GM18858 (cell line): ENCODE results near the gene CREB3L1.

Source experiments
- ATAC-seq: cut with Tn5 transposase; IDR thresholded peaks from one replicate; pipeline ENCODE4 v1.9.1; 2021; ENCODE audit not compliant: unreplicated experiment

CREB3L1 gene, protein sequence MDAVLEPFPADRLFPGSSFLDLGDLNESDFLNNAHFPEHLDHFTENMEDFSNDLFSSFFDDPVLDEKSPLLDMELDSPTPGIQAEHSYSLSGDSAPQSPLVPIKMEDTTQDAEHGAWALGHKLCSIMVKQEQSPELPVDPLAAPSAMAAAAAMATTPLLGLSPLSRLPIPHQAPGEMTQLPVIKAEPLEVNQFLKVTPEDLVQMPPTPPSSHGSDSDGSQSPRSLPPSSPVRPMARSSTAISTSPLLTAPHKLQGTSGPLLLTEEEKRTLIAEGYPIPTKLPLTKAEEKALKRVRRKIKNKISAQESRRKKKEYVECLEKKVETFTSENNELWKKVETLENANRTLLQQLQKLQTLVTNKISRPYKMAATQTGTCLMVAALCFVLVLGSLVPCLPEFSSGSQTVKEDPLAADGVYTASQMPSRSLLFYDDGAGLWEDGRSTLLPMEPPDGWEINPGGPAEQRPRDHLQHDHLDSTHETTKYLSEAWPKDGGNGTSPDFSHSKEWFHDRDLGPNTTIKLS

DNA sequence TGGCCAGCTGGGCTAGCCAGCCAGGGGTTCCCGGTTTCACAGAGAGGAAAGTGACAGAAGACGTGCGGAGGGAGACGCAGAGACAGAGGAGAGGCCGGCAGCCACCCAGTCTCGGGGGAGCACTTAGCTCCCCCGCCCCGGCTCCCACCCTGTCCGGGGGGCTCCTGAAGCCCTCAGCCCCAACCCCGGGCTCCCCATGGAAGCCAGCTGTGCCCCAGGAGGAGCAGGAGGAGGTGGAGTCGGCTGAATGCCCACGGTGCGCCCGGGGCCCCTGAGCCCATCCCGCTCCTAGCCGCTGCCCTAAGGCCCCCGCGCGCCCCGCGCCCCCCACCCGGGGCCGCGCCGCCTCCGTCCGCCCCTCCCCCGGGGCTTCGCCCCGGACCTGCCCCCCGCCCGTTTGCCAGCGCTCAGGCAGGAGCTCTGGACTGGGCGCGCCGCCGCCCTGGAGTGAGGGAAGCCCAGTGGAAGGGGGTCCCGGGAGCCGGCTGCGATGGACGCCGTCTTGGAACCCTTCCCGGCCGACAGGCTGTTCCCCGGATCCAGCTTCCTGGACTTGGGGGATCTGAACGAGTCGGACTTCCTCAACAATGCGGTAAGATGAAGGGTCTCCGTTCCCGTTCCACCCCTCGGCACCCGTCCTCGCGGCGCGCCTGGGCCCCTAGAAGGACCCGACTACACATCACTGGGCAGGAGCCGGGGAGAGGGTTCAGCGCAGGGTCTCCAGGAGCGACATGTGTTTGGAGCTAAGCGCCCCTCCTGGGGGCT is at the start of gene CREB3L1:
Gene CREB3L1 (plus strand): TSS at position 41 of the 765 bp plus-strand sequence. CDS start 450 bp downstream, at position 491.
- ATAC-seq = no peak

DNA sequence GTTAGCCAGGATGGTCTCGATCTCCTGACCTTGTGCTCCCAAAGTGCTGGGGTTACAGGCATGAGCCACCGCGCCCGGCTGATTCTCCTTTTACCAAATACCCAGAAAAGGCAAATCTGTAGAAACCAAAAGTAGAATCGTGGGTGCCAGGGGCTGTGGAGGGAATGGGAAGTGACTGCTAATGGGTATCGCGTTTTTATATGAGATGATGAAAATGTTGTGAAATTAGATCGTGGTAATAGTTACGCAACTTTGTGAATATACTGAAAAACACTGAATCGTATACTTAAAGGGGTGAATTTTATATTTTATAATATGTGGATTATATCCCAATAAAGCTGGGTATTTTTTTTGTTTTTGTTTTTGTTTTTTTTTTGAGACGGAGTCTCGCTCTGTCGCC is 48.2 kb upstream of the CREB3L1 start:
- ATAC-seq = no peak

DNA sequence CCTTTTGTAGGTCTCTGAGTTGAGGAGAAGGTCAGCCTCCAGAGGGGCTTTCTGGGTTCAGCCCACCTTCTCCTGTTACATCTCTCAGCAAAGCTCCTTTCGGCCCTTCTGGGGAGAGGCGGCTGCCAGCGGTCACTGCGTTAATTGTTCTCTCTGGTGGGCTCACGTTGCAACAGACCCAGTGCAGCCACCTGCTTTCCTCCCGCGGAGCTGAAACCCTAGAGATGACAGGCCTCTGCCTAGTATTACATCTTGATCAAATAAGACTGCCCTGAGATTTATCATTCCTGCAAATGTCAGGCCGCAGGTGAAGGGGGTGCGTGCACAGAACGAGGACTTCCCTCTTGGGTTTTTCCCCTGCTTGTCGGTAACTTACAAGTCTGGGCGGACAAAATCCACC is 43.2 kb upstream of the CREB3L1 start:
- ATAC-seq = no peak

DNA sequence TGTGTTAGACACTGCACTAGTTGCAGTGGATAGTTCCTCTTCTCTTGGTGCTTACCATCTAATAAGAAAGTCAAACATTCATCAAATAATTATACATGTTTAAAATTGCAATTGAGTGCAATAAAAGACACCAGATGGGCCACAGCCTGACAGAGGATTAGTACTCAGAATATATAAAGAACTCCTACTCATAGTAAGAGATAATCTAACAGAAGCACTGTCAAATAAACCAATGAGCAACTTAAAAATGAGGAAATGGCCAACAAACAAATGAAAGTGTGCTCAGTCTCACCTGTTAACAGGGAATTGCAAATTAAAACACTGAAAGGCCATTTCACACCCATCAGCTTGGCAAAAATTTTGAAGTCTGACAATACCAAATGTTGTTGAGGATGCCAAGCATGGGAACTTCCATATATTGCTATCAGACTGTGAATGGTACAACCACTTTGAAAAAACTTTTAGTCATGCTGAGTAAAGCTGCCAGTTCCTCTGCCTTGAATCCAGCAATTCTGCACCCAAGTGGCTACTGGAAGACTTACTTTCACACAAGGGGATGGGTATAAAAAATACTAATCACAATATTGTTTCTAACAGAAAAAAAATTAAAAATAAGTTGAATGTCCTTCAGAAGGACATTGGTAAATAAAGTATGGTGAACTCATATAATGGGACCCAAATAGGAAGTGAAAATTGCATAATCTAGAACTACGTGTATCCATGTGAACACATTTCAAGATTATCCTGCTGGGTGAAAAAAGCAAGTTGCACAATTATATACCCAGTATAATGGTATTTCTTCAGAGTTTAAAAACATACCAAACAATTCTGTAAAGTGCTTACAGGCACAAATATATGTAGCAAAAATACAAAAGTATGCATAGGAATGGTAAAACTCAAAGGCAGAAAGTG is 41.4 kb upstream of the CREB3L1 start:
- no peak for ATAC-seq

DNA sequence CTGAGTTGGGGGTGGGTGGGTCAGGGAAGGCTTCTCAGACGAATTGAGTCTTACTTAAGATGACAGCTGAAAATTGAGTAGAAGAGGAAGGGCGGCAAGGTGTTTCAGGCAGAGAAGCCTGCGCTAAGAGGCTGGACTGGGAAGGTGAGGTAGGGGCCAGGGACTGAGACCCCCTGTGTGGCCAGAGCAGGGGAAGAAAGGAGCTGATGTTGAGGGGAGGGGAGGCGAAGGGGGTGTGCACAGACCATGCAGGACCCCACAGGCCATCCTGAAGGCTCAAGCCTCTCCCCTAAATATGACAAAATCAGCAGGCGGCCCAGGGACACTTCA is 40.6 kb upstream of the CREB3L1 start:
- no peak for ATAC-seq

DNA sequence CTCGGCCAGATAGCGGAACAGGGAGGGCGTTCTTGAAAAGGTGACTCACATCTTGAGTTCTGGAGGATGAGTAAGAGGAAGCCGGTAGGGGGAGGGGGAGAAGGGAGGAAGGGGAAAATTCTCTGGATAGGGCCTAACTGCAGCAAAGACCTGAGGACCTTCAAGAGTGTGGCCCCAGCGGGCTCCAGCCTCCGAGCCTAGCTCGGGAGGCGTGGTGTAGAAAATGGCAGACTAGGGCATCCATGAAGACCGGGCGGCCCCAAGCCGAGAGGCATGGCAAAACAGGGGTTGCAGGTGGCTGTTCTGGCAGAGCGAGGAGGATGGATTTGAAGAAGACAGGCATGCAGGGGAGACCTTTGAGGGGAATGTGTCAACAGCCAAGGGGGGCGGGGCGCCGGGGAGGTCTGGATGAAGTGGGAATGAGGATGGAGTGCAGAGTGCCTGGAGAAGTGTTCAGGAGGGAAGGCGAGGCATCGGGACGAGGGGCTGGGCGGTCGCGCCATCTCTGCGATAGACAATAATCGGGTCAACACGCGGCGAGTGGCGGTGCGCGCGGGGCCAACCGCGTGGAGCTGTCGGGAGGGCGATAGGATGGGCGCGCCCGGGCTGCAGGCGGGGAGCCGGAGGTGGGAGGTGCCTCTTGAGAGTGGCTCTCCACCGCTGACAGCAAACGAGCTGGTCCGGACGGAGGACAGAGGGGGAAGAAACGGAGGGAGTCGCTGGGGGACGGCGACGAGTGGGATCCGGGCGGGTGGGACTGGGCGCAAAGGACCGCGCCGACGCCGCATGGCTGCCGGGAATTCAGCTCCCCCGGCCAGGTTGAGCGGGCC is 40.0 kb upstream of the CREB3L1 start:
- no peak for ATAC-seq

DNA sequence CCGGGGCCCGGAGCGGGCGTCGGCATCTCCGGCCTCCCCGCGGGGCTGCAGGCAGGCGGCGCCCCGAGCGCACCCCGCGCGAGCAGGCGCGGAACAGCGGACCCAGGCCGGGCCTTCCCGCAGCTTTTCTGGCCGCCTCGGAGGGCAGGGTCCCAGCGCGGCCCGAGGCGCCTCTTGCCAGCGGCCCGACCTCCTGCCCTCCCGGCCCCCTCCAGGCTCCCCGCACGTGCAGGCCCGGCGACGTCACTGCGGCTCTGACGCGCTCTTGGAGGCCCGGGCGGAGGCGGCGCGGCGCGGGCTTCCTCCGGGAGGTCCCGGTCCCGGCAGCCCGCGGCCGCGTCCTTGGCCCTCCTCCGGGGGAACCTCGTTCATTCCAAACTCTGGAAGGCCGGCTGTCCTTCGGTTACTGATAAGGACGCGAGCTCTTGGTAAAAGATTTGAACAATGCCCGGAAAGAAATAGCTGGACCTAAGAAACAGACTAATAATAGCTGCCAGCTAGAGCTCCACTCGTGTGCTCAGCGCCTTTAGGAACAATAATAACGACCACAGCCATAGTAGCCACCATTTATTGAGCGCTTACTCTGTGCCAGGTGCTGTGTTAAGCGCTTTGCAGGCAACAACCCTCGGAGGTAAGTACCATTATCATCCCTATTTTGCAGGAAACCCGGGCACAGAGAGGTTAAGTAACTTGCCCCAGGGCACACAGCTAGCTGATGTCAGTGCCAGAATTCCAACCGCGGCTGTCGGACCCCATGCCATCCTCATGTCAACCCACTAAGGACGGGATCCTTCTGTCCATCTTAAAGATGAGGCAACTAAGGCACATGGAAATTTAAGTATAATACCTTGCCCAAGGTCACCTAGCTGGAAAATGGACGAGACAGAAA is 39.1 kb upstream of the CREB3L1 start:
- no peak for ATAC-seq

DNA sequence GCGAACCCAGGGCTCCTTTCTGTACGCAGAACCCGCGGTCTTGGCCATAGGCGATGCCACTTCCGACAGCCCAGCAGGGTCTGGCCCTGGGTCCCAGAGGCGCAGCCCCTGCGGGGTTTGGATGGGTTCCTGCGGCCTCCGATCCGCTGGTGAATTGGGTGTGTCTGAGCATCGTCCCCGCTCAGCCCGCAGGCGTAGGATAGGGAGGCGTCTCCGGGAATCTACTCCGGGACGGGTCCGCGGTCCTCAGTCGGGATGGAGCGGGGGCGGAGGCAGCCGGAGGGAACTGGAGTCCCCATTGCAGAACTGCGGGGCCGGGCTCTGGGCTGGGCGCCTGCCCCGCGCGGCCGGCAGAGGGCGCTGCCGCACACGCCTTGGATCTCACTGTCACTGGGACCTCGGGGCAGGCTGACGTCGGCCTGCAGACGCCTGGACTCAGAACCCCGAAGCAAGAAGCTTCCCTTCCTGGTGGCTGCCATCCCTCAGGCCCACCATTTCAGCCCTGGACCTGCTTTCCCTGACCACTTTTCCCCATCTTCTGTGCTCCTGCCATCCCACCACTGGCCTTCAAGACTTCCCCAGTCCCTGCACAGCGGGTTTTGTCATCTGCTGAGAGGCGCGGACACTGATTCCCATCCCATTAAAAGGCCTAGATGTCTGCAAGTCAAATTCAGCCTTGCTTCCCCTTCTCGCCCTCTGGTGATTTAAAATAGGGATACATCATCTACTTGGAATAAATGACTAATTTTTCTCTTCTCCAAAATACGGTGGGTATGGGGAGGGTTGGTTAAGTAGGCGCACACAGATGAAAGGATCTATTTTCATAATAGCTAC is 38.3 kb upstream of the CREB3L1 start:
- peak; percentile 64 for ATAC-seq

DNA sequence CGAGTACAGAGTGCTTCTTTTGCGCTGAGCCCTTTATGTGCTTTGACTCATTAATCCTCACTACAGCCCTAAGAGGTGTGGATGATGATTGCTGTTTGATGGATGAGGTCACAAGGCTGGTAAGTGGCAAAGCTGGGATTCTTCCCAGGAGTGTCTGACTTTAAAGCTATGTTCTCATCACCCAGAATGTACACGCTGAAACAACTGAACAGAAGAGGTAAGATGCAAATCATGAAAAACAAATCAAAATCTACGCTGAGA is 37.7 kb upstream of the CREB3L1 start:
- ATAC-seq = no peak

DNA sequence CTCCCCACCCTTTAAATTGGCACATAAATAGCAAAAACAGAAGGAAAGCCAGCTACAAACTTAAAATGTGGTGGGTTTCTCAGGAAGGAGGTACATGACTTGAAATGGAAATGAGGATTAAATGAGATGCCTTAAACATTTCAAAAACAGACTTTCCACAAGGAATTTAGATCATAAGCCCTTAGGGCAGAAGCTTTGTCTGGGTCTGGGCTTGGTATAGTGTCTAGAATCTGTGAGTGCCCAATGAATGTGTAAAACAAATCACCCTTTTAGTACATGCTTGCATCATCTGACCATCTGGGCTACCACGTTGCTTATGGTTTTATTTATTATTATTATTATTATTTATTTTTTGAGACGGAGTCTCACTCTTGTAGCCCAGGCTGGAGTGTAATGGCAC is 37.1 kb upstream of the CREB3L1 start:
- no peak for ATAC-seq

DNA sequence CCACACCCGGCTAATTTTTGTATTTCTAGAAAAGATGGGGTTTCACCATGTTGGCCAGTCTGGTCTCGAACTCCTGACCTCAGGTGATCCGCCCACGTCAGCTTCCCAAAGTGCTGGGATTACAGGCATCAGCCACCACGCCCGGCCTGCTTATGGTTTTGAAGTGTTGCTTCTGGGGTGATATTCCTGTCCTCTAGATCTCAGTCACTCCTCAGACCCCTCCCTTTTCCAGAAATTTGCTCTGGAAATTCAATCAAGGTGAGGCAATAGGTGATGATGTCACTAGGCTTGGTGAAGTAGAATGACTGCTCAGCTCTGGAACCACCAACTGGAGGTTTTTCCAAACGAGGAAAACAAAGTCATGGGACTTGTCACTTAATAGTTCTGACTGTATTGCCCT is 36.6 kb upstream of the CREB3L1 start:
- ATAC-seq = no peak

DNA sequence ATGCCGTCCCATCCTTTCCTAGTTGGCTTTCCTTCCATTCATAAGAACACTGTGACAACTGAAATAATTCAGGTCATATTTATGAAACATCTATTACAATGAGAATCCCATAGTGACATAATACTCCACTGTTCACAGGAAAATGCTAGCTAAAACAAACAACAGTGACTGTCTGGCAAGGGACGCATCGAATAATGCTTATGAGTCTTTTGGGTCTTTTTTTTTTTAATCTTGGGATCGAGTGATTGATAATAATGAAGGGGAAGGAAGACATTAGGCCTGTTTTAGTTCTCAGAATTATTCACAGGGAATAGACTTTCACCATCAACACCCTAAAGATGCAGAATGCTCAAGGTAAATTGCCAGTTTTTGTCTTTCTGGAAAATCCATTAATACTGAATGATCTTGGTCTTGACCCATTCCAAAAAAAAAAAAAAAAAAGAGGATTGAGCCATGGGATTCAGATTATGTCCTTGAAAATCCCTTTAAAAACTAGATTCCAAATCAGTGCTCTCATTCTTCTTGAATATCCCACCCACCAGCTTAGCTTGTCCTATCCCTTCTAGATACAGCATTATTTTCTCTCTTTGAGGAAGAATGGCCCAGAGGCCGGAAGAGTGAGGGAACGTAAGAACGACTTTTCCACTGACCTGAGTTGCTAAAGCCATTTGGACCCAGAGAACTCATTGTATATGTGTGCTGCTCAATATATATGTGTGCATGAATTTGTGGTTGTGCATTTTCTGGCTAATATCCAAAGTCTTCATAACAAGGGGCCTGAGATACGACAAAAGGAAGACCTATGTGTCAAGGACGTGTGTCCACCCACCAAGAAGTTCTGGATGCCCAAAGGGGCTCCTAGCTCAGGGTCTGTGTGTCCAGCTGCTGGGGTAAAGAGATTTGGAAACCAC is 35.2 kb upstream of the CREB3L1 start:
- ATAC-seq = no peak

DNA sequence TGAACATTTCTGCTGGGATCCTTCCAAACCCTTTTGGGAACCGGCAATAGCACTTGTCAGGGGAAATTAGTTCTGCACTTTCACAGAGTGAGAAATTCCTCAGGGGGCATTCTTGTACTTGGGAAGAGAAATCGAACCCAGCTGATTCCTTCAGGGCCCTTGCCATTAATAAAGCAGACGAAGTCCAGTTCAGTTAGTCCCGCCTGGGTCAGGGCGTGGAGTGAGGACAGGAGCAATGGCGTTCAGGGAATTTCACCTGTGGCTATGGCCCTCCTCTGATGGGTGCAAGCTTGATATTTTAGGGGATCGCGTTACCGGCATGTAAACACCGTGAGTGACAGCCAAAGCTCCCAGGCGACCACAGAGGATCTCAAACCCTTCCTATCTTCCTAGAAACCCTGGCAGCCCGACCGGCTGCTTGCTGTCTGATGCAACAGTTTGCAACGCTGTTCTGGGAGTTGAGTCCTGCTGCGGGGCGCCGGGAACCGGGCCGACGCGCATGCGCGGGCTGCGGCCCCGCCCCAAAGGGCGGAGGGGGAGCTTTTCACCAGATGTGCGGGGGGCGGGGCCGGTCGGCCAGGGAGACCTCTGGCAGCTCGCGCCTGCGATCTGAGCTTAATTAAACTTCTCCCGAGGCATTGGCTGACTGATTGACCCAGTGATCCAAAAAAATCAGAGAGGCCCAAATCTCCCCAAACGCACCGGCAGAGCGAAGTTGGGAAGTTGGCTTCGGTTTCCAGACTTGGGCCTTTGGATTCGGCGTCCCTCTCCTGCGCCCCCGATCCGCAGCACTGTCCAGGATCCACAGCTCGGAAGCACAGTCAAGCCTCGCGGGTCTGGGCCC is 34.3 kb upstream of the CREB3L1 start:
- ATAC-seq = peak; percentile 48

DNA sequence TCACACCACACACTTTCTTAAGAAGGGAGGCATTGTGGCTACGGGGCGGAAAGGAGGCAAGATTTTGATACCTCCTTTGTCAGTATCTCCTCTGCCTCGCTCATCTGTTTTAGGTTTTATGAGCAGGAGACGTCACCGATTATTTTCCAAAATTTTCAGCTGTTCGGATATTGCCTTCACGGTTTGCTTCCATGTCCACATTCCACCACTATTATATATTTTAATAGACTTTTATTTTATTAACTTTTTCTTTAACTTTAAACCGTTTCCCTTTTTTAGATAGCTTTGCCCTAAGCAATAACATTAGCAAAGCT is 33.7 kb upstream of the CREB3L1 start:
- ATAC-seq = no peak

DNA sequence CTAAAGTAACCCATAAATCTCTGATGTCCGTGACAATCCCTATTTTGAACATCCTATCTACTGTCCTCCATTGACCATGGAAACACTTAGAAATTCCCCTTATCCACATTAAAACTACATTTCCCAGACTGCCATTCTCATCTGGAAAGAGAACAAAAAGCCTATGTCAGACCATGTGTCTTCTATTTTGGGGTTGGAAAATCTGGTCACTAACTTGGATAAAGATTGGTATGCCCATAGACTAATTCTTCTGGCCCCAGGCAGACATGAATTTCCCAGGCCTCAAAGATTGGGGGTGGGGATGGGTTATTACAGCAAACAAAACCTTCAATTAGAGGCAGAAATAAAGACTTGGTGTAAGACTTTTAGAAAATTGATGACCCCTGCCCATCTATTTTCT is 30.9 kb upstream of the CREB3L1 start:
- ATAC-seq = no peak

DNA sequence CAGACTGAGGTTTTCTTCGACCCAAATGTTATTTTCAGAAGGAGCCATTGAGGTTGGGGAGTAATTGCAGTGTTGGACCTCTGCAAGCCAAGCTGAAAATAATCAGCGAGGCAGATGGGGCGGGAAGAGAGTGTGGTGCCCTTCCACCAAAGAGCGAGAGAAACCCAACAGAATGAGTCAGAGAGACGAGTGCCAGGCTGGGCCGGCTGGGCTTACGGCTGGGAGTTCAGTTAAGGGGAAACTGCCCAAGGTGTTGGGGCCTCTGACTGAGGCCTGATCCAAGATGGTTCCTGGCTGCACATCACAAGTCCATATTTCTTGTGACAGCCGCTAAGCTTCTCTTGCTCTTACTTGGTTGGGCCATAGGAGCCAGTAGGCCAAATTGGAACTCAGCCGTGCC is 30.4 kb upstream of the CREB3L1 start:
- no peak for ATAC-seq

DNA sequence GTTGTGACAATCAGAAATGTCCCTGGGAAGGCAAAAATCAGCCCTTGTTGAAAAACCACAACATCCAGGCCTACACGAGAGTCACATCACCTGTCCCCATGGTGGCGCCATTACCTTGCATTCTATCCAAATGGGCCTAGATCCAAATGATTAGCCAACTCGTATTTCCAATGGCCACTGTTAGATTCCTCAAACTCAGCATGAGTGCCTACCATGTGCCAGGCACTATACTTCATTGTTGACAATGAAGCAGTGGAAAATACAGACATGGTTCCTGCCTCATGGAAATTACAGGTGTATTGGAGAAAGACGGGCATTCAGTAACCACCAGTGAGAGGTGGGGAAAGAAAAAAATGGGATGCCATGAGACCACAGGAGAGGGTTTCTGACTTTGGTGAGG is 29.8 kb upstream of the CREB3L1 start:
- no peak for ATAC-seq
